A673 (cell line): ENCODE data around the gene NT5M. TPM values are rescaled to one million over a fixed set of nuclear protein-coding genes. Genes with fewer than 3 reads are reported as not detected.

Experiments
- BruUV-seq: library from RNA; stranded (reverse); fragments of 400-500 nt; replicated peaks from 2 replicates; lab custom pipeline; 2021; lab: Mats Ljungman, UMichigan
- CTCF ChIA-PET: fragments of 300-600 bp; sonication (Branson Sonifier 250); formaldehyde crosslinking; loops from one replicate; lab custom pipeline; 2022; ENCODE audit warnings: antibody characterized with exemption; lab: Charles Lee
- POLR2A ChIA-PET: fragments of 300-600 bp; sonication (Branson Sonifier 250); formaldehyde crosslinking; loops from one replicate; lab custom pipeline; 2022; ENCODE audit warnings: antibody characterized with exemption; ENCODE audit not compliant: low non-redundant PET; lab: Charles Lee
- DNase-seq: peaks from one replicate; pipeline ENCODE4 v3.0.0-alpha.2; 2015; ENCODE audit warnings: low spot score
- H3K27ac ChIP-seq: fragments of 200-600 bp; sonication (generic); 2 replicates; pipeline ENCODE4 v1.5.1; 2016; ENCODE audit warnings: mixed run types, low read depth, mild to moderate bottlenecking, mixed read lengths, antibody characterized with exemption, low read length; ENCODE audit not compliant: poor library complexity, severe bottlenecking
- H3K27me3 ChIP-seq: fragments of 200-600 bp; sonication (generic); replicated peaks from 2 replicates; pipeline ENCODE4 v1.6.1; 2017; ENCODE audit warnings: mixed run types, low read depth, mild to moderate bottlenecking, mixed read lengths, antibody characterized with exemption, low read length; ENCODE audit not compliant: insufficient read depth, poor library complexity
- H3K36me3 ChIP-seq: fragments of 200-600 bp; sonication (generic); 2 replicates; pipeline ENCODE4 v1.6.1; 2016; ENCODE audit warnings: mixed run types, mild to moderate bottlenecking, mixed read lengths, antibody characterized with exemption, low read length; ENCODE audit not compliant: insufficient read depth, poor library complexity, severe bottlenecking
- H3K4me1 ChIP-seq: fragments of 200-600 bp; sonication (generic); 2 replicates; pipeline ENCODE4 v1.6.1; 2017; ENCODE audit warnings: mixed run types, mild to moderate bottlenecking, mixed read lengths, antibody characterized with exemption, low read length; ENCODE audit not compliant: insufficient read depth, poor library complexity, severe bottlenecking
- H3K4me3 ChIP-seq: fragments of 200-600 bp; sonication (generic); 2 replicates; pipeline ENCODE4 v1.5.1; 2016; ENCODE audit warnings: low read depth, mixed run types, mild to moderate bottlenecking, mixed read lengths, low read length; ENCODE audit not compliant: poor library complexity, severe bottlenecking
- H3K9me3 ChIP-seq: fragments of 200-600 bp; sonication (generic); 2 replicates; pipeline ENCODE4 v1.6.1; 2016; ENCODE audit warnings: mixed run types, low read depth, mild to moderate bottlenecking, mixed read lengths, antibody characterized with exemption, low read length; ENCODE audit not compliant: poor library complexity, severe bottlenecking
- CTCF ChIP-seq: fragments of 300-800, 200-600 bp; sonication (generic); conservative IDR thresholded peaks from 2 replicates; pipeline ENCODE4 v1.5.1; 2017; ENCODE audit warnings: low read depth, mild to moderate bottlenecking, antibody characterized with exemption, low read length, moderate library complexity, mixed read lengths
- EZH2 ChIP-seq: fragments of 200-600 bp; sonication (generic); IDR thresholded peaks from 2 replicates; pipeline ENCODE4 v1.6.1; 2017; ENCODE audit warnings: borderline replicate concordance, low read depth, mild to moderate bottlenecking, mixed read lengths, antibody characterized with exemption, low read length; ENCODE audit not compliant: poor library complexity, severe bottlenecking
- intact Hi-C: fragments of 100-400 bp; cut with micrococcal nuclease; formaldehyde crosslinking; loops from one replicate; pipeline ENCODE4 v1.10.0; 2022; ENCODE audit not compliant: unreplicated experiment
- total RNA-seq: library from RNA; stranded (reverse); gene quantifications from 2 replicates; pipeline ENCODE4 v1.2.3, GENCODE V29; 2021

The NT5M gene
- total RNA-seq, 1 experiment from 2014 or later = 2.6 TPM

GRCh38 chr17:17325228-17325627 lies 22.1 kb downstream of the NT5M start:
- no peak overlapping the region for H3K27ac ChIP-seq
- no peak for DNase-seq
- no peak overlapping the region for H3K4me3 ChIP-seq
- H3K9me3 ChIP-seq = no peaks in the 10 kb centered on the region
- intact Hi-C loops = no loop called here
- H3K4me1 ChIP-seq = no peaks in the 10 kb centered on the region
- ChIA-PET POLR2A (no interaction called here), CTCF (no interaction called here)
- no TSS peak for BruUV-seq
- no peaks in the 10 kb centered on the region for H3K27me3 ChIP-seq
- TF ChIP-seq EZH2 = no peak
- TF ChIP-seq CTCF = no peak
- H3K36me3 ChIP-seq = no peaks in the 10 kb centered on the region

- no TSS peak for BruUV-seq
- Histone ChIP-seq H3K9me3 (no peaks in the 10 kb centered on the region), H3K27ac (no peak overlapping the region), H3K27me3 (no peaks in the 10 kb centered on the region), H3K4me1 (no peaks in the 10 kb centered on the region), H3K4me3 (no peak overlapping the region), H3K36me3 (no peaks in the 10 kb centered on the region)
- intact Hi-C loops = no loop called here
- DNase-seq = no peak
- CTCF ChIA-PET = no interaction called here
- POLR2A ChIA-PET = no interaction called here
- TF ChIP-seq CTCF (no peak), EZH2 (no peak)
These were observed 22.6 kb downstream of the NT5M start for GRCh38 chr17:17325816-17326215.

GRCh38 chr17:17326275-17326875 lies 23.2 kb downstream of the NT5M start:
- ChIA-PET POLR2A (no interaction called here), CTCF (no interaction called here)
- intact Hi-C loops = no loop called here
- no peak for DNase-seq
- BruUV-seq = no TSS peak
- no peak overlapping the region for H3K27ac ChIP-seq
- no peak for TF ChIP-seq CTCF
- TF ChIP-seq EZH2 = no peak
- no peaks in the 10 kb centered on the region for H3K27me3 ChIP-seq
- no peak overlapping the region for H3K4me3 ChIP-seq
- no peaks in the 10 kb centered on the region for H3K9me3 ChIP-seq
- H3K4me1 ChIP-seq = no peaks in the 10 kb centered on the region
- H3K36me3 ChIP-seq = no peaks in the 10 kb centered on the region
